OCI-LY7 (cell line): ENCODE results near the gene AIFM2.

ENCODE experiments used
- CTCF ChIP-seq: fragments of 200-600 bp; sonication (generic); conservative IDR thresholded peaks from 2 replicates; pipeline ENCODE4 v1.5.1; 2014; ENCODE audit warnings: mild to moderate bottlenecking, antibody characterized with exemption, low read length, moderate library complexity, mixed read lengths
- EZH2phosphoT487 ChIP-seq: fragments of 200-600 bp; sonication (generic); IDR thresholded peaks from 2 replicates; pipeline ENCODE4 v1.6.1; 2018; ENCODE audit warnings: low read depth, borderline replicate concordance, mild to moderate bottlenecking, mixed run types, antibody characterized with exemption, low read length, moderate library complexity, mixed read lengths

- no peak for TF ChIP-seq CTCF
- no peak for TF ChIP-seq EZH2phosphoT487
Measured at GRCh38 chr10:70093335-70093944, 39.2 kb downstream of the AIFM2 start.
